Astrocyte (in vitro differentiated cells and primary cell): ENCODE data around the gene SRGAP2B. TPM values are rescaled to one million over a fixed set of nuclear protein-coding genes. Genes with fewer than 3 reads are reported as not detected.
"Not testable (repeated sequence)": the region's sequence is repeated elsewhere in the genome, so short reads cannot be mapped to it uniquely, and the experiment has no call there.

Source experiments
- DNase-seq: peaks from one replicate; pipeline ENCODE4 v3.0.0-alpha.2; 2010; ENCODE audit warnings: low read depth
- FAIRE-seq: peaks from 2 replicates; lab custom pipeline; 2011; peaks lifted over from hg19 to GRCh38; lab: Jason Lieb, UNC
- H2AFZ ChIP-seq: 2 replicates; pipeline ENCODE4 v1.6.0; 2012; ENCODE audit warnings: low read depth, low read length, inconsistent platforms
- H3K27ac ChIP-seq: 2 replicates; pipeline ENCODE4 v1.5.1; 2011; ENCODE audit warnings: low read depth, low read length, inconsistent platforms
- H3K27me3 ChIP-seq: 2 replicates; pipeline ENCODE4 v1.6.0; 2011; ENCODE audit warnings: low read length, inconsistent platforms; ENCODE audit not compliant: insufficient read depth
- H3K36me3 ChIP-seq: 2 replicates; pipeline ENCODE4 v1.5.1; 2011; ENCODE audit warnings: low read length, inconsistent platforms; ENCODE audit not compliant: insufficient read depth
- H3K4me1 ChIP-seq: 2 replicates; pipeline ENCODE4 v1.5.1; 2011; ENCODE audit warnings: low read length, inconsistent platforms; ENCODE audit not compliant: insufficient read depth
- H3K4me2 ChIP-seq: 2 replicates; pipeline ENCODE4 v1.6.0; 2012; ENCODE audit warnings: low read length, inconsistent platforms
- H3K4me3 ChIP-seq: 2 replicates; pipeline ENCODE4 v1.5.1; 2011; ENCODE audit warnings: low read depth, mild to moderate bottlenecking, low read length, inconsistent platforms; ENCODE audit not compliant: insufficient read depth
- H3K79me2 ChIP-seq: 2 replicates; pipeline ENCODE4 v1.6.0; 2012; ENCODE audit warnings: mild to moderate bottlenecking, low read length, inconsistent platforms; ENCODE audit not compliant: insufficient read depth
- H3K9ac ChIP-seq: 2 replicates; pipeline ENCODE4 v1.6.0; 2012; ENCODE audit warnings: mild to moderate bottlenecking, low read length, inconsistent platforms
- H3K9me3 ChIP-seq: 2 replicates; pipeline ENCODE4 v1.5.1; 2012; ENCODE audit warnings: low read depth, mild to moderate bottlenecking, low read length, inconsistent platforms; ENCODE audit not compliant: insufficient read depth
- H4K20me1 ChIP-seq: 2 replicates; pipeline ENCODE4 v1.6.0; 2012; ENCODE audit warnings: low read length, inconsistent platforms; ENCODE audit not compliant: insufficient read depth
- H3K27ac Mint-ChIP-seq: one replicate; pipeline ENCODE4 v1.8.0; 2021; ENCODE audit warnings: mild to moderate bottlenecking, mixed read lengths; ENCODE audit not compliant: unreplicated experiment
- H3K27me3 Mint-ChIP-seq: one replicate; pipeline ENCODE4 v1.8.0; 2021; ENCODE audit warnings: low read depth, mixed read lengths; ENCODE audit not compliant: unreplicated experiment
- H3K36me3 Mint-ChIP-seq: one replicate; pipeline ENCODE4 v1.8.0; 2021; ENCODE audit warnings: low read depth, mixed read lengths; ENCODE audit not compliant: unreplicated experiment
- H3K4me1 Mint-ChIP-seq: one replicate; pipeline ENCODE4 v1.8.0; 2021; ENCODE audit warnings: low read depth, mixed read lengths; ENCODE audit not compliant: unreplicated experiment
- H3K4me3 Mint-ChIP-seq: one replicate; pipeline ENCODE4 v1.8.0; 2021; ENCODE audit warnings: mild to moderate bottlenecking, moderate library complexity, mixed read lengths; ENCODE audit not compliant: unreplicated experiment
- H3K9me3 Mint-ChIP-seq: one replicate; pipeline ENCODE4 v1.8.0; 2021; ENCODE audit warnings: mild to moderate bottlenecking, mixed read lengths; ENCODE audit not compliant: unreplicated experiment
- total RNA-seq: library from RNA; stranded (reverse); gene quantifications from 2 replicates; pipeline ENCODE4 v1.2.1, GENCODE V29; 2021

Gene SRGAP2B
- total RNA-seq, 1 donor from 2014 or later: 72.3 TPM

DNA sequence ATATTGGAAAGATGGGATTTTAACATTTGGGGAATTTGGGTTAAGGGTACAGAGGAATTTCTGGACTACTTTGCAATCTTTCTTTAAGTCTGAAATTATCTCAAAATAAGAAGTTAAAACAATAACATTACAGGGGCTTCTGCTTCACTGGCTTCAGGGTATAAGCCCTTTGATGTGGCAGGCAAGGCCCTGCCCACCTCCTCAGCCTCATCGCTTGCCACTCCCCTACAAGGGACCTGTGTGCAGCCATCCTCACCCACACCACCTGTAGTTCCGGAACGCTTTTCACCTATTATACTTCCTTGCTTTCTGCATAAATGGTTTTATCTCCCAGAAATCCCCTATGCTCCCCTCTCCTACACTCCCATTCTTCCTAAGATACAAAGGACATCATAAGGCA lies 159.8 kb downstream of the SRGAP2B start:
- not testable (repeated sequence) for H3K4me3 Mint-ChIP-seq, H3K27ac Mint-ChIP-seq, H3K9ac ChIP-seq, H3K36me3 ChIP-seq, H3K79me2 ChIP-seq, H3K9me3 ChIP-seq, H3K9me3 Mint-ChIP-seq, DNase-seq, H3K36me3 Mint-ChIP-seq, FAIRE-seq, H3K27me3 Mint-ChIP-seq, H3K27me3 ChIP-seq, H3K4me2 ChIP-seq, H3K4me3 ChIP-seq, H3K27ac ChIP-seq, H2AFZ ChIP-seq, H3K4me1 ChIP-seq, H3K4me1 Mint-ChIP-seq, H4K20me1 ChIP-seq

DNA sequence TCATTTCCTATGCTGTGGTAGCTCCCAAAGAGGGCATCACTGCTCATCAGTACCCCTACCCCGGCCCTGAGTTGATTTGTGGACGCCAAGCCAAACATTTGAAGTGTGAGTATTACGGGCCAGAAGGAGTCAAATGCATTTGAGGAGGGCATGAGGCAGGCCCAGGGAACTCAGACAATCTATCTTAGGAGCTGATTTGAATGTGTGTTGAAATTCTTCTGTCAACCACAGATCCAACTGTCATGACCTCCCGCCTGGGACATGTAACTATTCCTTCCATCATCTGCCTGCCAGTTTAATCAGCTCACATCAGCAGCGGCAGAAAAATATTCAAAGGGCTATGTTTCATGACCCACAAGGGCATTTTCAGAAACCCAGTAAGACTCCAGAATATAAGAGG lies 162.1 kb downstream of the SRGAP2B start:
- not testable (repeated sequence) for H3K4me3 Mint-ChIP-seq, H3K4me1 ChIP-seq, H3K36me3 Mint-ChIP-seq, H2AFZ ChIP-seq, H3K4me2 ChIP-seq, H3K4me3 ChIP-seq, FAIRE-seq, H3K79me2 ChIP-seq, H3K27ac ChIP-seq, H3K9me3 ChIP-seq, DNase-seq, H3K4me1 Mint-ChIP-seq, H3K27me3 Mint-ChIP-seq, H3K27ac Mint-ChIP-seq, H4K20me1 ChIP-seq, H3K36me3 ChIP-seq, H3K9ac ChIP-seq, H3K27me3 ChIP-seq, H3K9me3 Mint-ChIP-seq

DNA sequence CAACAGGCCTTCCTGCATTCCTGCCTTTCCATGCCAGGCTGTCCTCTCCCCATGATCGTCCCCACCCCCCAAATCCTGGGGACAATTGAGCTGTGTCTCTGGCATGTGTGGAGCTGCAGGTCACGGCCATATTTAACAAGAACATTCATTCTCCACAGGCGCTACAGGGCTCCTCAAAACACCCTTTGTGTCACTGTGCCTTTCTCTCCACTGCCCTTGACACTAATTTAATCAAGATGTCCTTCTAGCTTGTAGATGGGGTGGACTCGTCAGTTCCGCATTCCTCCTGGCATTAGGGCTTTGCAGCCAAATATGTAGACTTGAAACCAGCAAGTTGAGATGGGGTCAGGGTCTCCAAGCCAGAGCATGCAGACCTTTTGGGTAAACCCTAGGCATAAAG lies 163.0 kb downstream of the SRGAP2B start:
- not testable (repeated sequence) for H3K4me3 Mint-ChIP-seq, H3K36me3 ChIP-seq, FAIRE-seq, H3K9ac ChIP-seq, H4K20me1 ChIP-seq, H3K9me3 ChIP-seq, DNase-seq, H3K4me2 ChIP-seq, H3K4me1 Mint-ChIP-seq, H3K27ac Mint-ChIP-seq, H3K9me3 Mint-ChIP-seq, H2AFZ ChIP-seq, H3K36me3 Mint-ChIP-seq, H3K27ac ChIP-seq, H3K4me3 ChIP-seq, H3K4me1 ChIP-seq, H3K79me2 ChIP-seq, H3K27me3 Mint-ChIP-seq, H3K27me3 ChIP-seq

DNA sequence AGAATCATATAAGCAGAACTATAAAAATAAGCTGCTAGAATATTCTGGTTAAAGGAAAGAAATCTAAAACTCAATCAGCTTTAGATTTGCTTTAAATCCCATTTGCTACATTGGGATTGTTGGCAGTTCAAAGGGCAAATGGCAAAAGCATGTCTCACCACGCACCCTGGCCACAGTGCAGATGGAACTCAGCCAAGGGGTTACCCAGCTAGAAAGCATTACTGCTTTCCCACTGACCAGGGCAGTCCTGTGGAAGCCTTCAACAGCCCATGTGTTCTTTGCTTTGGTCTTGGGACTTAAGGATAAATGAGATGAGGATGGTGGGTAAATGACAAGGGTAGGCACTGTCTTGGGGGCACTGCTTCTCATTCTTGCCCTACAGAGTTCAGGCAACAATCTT lies 163.6 kb downstream of the SRGAP2B start:
- not testable (repeated sequence) for H3K27me3 ChIP-seq, FAIRE-seq, H3K36me3 Mint-ChIP-seq, H3K27me3 Mint-ChIP-seq, DNase-seq, H3K4me2 ChIP-seq, H3K27ac Mint-ChIP-seq, H4K20me1 ChIP-seq, H3K9me3 ChIP-seq, H3K4me3 Mint-ChIP-seq, H3K4me1 ChIP-seq, H3K79me2 ChIP-seq, H3K9ac ChIP-seq, H3K9me3 Mint-ChIP-seq, H3K4me3 ChIP-seq, H3K4me1 Mint-ChIP-seq, H2AFZ ChIP-seq, H3K36me3 ChIP-seq, H3K27ac ChIP-seq

DNA sequence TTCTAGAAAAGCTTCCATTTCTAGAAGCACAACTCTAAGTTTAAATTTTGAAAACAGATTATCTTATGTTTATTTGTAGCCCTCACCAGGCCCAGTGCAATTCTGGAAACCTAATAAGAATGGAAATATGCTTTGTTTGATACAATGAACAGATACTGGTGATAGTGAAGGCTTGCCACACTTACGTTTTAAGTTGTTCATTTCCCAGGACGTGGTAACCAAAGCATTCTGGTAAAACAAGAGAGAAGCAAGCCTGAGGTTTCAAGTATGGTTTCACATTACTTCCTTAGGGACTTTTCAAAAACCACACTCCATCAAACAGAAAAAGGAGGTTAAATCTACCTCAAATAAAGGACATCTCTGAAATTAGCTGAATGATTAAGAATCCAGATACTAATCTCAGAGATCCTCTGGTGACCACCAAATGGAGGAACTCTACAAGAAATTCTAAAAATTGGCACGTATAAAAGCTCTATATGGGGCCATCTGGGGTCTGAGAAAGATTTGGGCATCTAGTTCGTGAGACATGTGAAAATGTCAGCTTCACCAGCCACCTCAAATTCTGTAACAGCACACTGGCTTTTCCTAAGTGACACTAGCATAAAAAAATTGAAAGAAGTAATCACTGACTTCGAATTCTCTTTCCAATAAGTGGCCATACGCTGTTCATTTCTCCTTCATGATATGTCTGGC lies 164.9 kb downstream of the SRGAP2B start:
- DNase-seq, H3K79me2 ChIP-seq, H3K36me3 ChIP-seq, H3K27me3 Mint-ChIP-seq, H3K9ac ChIP-seq, H3K4me3 Mint-ChIP-seq, H3K4me2 ChIP-seq, H3K4me3 ChIP-seq, H4K20me1 ChIP-seq, H2AFZ ChIP-seq, H3K9me3 Mint-ChIP-seq, FAIRE-seq, H3K4me1 Mint-ChIP-seq, H3K4me1 ChIP-seq, H3K27me3 ChIP-seq, H3K9me3 ChIP-seq, H3K36me3 Mint-ChIP-seq, H3K27ac Mint-ChIP-seq, H3K27ac ChIP-seq: not testable (repeated sequence)

DNA sequence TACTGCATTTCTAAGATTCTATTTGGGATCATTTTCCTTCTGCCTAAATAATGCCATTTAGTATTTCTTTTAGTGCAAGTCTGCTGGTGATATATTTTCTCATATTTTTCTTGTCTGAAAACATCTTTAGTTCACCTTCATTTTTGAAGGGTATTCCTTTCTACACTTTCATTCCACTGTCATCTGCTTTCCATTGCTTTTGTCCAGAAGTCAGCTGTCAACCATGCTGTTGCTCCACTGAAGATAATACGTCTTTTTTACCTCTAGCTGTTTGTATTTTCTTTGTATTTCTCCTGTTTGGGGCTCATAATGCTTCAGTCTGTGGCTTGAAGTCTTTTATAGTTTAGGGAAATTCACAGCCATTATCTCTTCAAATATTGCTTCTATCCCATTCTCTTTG lies 167.8 kb downstream of the SRGAP2B start:
- H4K20me1 ChIP-seq, H3K27me3 Mint-ChIP-seq, H3K4me3 ChIP-seq, H3K4me3 Mint-ChIP-seq, H3K9ac ChIP-seq, H3K27ac Mint-ChIP-seq, H3K4me2 ChIP-seq, H3K4me1 Mint-ChIP-seq, H3K27ac ChIP-seq, H3K36me3 ChIP-seq, H3K9me3 Mint-ChIP-seq, H2AFZ ChIP-seq, H3K27me3 ChIP-seq, DNase-seq, FAIRE-seq, H3K79me2 ChIP-seq, H3K4me1 ChIP-seq, H3K9me3 ChIP-seq, H3K36me3 Mint-ChIP-seq: not testable (repeated sequence)
